Head of caudate nucleus (tissue), 42 donors: ENCODE measurements around the gene LBHD2.
"Not testable (repeated sequence)": the region's sequence is repeated elsewhere in the genome, so short reads cannot be mapped to it uniquely, and the experiment has no call there.

ENCODE experiments used
- DNase-seq, 42 donors: peaks; one replicate each; pipeline versions ENCODE4 v3.0.0 to v3.0.0-alpha.2; 2020 to 2021; ENCODE audit warnings: mixed read lengths in 7 of 42
- intact Hi-C: fragments of 100-400 bp; cut with DNase I; formaldehyde crosslinking; loops from one replicate; pipeline ENCODE4 v1.15.0; 2022

Gene LBHD2

GRCh38 chr14:103084021-103084919 is at the start of gene LBHD2:
LBHD2 (plus strand) TSS chr14:103084210; CDS start chr14:103086013, 1,803 bp downstream.
- no peak for DNase-seq
- intact Hi-C loops: no loop called here

DNA sequence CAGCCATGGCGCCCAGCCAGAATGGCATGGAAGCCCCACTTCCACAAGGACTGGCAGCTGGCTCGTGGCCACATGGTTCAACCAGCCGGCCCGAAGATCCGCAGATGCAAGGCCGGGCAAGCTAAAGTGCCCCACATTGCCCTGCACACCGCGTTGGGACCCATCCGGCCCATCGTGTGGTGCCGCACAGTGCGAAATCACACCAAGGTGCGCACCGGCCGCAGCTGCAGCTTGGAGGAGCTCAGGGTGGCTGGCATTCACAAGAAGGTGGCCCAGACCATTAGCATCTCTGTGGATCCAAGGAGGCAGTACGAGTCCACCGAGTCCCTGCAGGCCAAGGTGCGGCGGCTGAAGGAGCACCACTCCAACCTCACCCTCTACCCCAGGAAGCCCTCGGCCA is 42.5 kb upstream of the LBHD2 start:
- DNase-seq: peak in 1 of 42 donors; percentile 42
- intact Hi-C loops: no loop called here

GRCh38 chr14:103043257-103044015 is 40.6 kb upstream of the LBHD2 start:
- intact Hi-C loops: no loop called here
- DNase-seq: no peak

DNA sequence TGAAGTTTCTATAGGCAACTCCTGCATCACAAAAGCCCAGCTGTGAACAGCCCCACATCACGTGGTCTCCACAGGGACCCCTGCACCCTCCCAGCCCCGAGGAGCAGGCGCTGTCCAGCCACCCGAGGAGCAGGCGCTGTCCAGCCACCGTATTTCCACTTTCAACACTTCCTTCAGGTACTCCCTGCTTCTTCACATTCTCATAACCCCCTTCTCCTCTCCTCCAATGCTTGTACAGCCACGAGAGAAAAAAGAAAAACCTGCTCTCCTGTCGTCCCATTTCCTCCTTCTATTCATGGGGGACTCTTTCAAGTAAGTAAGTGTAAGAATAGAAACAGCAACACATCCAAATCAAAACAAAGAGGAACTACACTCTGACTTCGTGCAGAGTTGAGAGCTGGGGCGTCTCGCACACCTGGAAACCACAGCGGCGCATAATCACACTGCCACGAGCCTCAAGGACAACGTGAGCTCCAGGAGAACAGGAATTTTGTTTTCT is 38.6 kb upstream of the LBHD2 start:
- intact Hi-C loops: no loop called here
- DNase-seq: peak in 1 of 42 donors; percentile 42

DNA sequence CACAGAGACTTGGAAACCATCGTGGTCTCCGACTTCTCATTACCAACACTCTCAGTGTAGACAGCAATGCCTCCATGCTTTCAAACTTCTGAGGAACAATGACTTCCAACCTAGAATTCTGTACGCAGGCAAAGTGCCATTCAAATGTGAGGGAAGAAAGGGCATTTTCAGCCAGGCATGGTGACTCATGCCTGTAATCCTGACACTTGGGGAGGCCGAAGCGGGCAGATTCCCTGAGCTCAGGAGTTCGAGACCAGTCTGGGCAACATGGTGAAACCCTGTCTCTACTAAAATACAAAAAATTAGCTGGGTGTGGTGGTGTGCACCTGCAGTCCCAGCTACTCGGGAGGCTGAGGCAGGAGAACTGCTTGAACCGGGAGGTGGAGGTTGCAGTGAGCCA is 36.6 kb upstream of the LBHD2 start:
- DNase-seq: peak in 2 of 42 donors; percentile 10 to 23
- intact Hi-C loops: not testable (repeated sequence)

DNA sequence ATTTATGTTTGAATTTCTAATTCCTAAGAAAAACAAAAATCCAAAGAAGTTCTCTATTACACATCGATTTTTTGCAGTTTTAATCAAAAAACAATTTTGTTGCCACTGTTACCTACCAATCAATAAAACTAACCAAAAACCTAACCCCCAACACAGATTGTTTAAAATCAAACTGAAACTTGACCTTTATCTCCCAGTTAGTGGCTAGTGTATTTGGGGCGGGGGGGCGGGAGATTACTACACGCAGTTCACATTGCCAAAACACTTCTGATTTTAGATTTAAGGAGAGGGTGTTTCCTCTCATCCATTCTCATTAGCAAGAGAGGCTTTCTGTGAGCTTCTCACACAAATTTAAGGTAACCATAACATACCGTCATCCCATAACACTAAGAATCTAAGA is 33.1 kb upstream of the LBHD2 start:
- intact Hi-C loops: loop anchor here (10.0 kb wide), 1 partner anchor 276 kb away; the partner anchor contains the start of gene TRAF3
- no peak for DNase-seq

- intact Hi-C loops: loop anchor here (10.0 kb wide), 1 partner anchor 278 kb away; the partner anchor contains the start of gene TRAF3
- peak in 3 of 42 donors; percentile 6 to 38 (median 15) for DNase-seq
Observed at GRCh38 chr14:103052407-103052806, 31.6 kb upstream of the LBHD2 start.

DNA sequence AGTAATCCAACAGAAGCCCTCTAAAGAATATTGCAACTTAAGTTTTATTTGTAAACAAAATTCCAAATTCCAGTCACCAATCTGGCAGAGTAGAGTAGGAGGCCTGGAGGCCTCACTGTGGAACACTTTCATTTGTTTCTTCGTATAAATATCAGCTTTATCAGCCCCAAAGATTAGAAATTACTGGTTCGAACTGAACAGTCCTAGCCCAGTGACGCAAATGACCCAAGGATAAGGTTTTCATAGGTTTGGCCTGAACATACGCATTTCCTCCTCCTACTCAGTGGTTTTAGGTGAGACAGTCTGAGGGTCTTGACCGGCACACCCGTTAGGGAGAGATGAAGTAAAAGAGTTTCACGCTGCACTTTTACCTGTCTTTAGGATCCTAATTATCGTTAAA is 28.3 kb upstream of the LBHD2 start:
- intact Hi-C loops: loop anchor here (5.0 to 10.0 kb wide), 2 partner anchors 88 to 281 kb away; partner anchors contain the start of gene TRAF3
- DNase-seq: peak in 3 of 42 donors; percentile 2 to 21 (median 3)

- DNase-seq: peak in 11 of 42 donors; percentile 12 to 58 (median 30)
- intact Hi-C loops: loop anchor here (5.0 to 10.0 kb wide), 2 partner anchors 89 to 282 kb away; partner anchors contain the start of gene TRAF3
Observed at GRCh38 chr14:103056322-103057027, 27.5 kb upstream of the LBHD2 start.

- intact Hi-C loops: loop anchor here (5.0 to 10.0 kb wide), 2 partner anchors 90 to 282 kb away; partner anchors contain the start of gene TRAF3
- DNase-seq: peak in 14 of 42 donors; percentile 11 to 54 (median 34)
Observed at GRCh38 chr14:103057028-103057371, 27.0 kb upstream of the LBHD2 start.

GRCh38 chr14:103057372-103058163 is 26.4 kb upstream of the LBHD2 start, which contains the start of gene CDC42BPB:
CDC42BPB (minus strand) TSS chr14:103057549; CDS start chr14:103057173, 376 bp downstream.
- intact Hi-C loops: loop anchor here (5.0 to 10.0 kb wide), 2 partner anchors 90 to 283 kb away; partner anchors contain the start of gene TRAF3
- peak; percentile 60 to 95 (median 89) for DNase-seq

DNA sequence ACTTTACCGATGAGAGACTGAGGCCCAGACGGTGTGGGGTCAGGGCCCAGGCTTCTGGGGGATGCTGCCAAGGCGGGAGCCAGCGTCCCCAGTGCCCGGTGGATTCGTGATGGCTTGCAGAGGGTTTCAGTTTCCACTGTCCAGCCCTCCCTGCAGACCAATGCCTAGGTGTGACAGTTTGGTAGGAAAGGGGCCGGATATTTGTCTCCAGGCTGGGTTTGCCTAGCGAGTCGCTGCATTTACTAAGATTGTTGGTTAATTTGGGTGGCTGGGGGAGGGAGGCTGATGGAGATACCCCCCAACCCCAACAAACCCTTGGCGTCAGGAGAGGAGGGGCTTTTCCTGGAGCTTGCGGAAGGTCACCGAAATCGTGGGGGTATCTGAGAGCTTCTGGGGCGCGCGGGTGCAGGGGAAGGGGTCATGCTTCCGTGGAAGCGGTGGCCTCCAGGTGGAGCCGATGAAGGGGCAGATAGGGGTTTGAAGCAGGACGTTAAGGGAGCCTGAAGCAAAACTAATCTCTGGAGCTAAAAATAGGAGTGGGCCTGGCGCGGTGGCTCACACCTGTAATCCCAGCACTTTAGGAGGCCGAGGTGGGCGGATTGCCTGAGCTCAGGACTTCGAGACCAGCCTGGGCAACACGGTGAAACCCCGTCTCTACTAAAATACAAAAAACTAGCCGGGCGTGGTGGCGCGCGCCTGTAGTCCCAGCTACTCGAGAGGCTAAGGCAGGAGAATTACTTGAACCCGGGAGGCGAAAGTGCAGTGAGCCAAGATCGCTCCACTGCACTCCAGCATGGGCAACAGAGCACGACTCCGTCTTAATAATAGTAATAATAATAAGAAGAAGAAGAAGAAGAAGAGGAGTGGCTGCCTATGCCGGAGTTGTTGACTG is 25.6 kb upstream of the LBHD2 start:
- peak in 17 of 42 donors; percentile 13 to 52 (median 33) for DNase-seq
- intact Hi-C loops: loop anchor here (5.0 to 10.0 kb wide), 2 partner anchors 91 to 284 kb away; partner anchors contain the start of gene TRAF3

DNA sequence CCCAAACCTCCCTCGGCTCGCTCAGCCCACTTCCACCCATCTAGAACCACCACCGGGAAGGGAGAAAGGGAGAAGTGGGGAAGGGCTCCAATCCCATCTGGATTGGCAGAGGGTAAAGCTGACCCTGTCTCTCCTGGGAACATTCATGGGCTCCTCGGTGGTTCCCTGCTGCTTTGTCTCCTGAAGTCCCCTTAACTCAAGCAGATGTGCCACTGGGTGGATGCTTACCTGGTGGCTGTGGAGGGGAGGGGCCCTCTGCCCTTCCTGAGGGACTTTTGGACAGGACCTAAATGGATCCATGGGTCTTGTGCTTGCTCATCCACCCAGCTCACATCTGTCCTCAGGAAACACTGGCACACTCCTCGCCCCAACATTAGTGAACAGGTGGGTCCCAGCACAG is 24.5 kb upstream of the LBHD2 start:
- intact Hi-C loops: loop anchor here (5.0 to 10.0 kb wide), 2 partner anchors 92 to 285 kb away; partner anchors contain the start of gene TRAF3
- DNase-seq: peak in 3 of 42 donors; percentile 11 to 29 (median 27)

GRCh38 chr14:103061482-103061976 is 22.5 kb upstream of the LBHD2 start:
- DNase-seq: peak in 1 of 42 donors; percentile 5
- intact Hi-C loops: no loop called here

DNA sequence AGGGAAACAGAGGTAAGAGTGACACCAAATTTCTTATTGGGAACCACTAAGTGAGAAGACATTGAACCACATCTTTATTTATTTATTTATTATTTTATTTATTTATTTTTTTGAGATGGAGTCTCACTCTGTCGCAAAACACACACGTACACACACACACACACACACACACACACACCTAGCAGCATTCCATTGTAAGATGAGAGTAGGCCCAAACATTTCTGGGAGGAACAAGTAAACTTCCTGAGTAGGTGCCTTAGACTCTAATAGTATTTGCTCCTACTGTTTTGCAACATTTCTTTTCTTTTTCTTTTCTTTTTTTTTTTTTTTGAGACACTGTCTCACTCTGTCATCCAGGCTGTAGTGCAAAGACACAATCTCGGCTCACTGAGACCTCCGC is 19.6 kb upstream of the LBHD2 start:
- DNase-seq: no peak
- intact Hi-C loops: no loop called here

DNA sequence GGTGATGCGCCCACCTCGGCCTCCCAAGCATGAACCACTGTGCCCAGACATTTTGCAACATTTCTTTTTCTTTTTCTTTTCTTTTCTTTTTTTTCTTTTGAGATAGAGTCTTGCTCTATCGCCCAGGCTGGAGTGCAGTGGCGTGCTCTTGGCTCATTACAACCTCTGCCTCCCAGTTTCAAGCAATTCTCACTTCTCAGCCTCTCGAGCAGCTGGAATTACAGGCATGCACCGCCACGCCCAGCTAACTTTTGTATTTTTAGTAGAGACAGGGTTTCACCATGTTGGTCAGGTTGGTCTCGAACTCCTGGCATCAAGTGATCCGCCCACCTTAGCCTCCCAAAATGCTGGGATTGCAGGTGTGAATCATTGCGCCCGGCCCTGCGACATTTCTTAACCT is 19.0 kb upstream of the LBHD2 start:
- no peak for DNase-seq
- intact Hi-C loops: no loop called here
